Measurements from ENCODE around the gene ACTR1B.
A peak's percentile ranks its signal among the peaks of the same experiment; 100 is the strongest.
"Not testable (repeated sequence)": the region's sequence is repeated elsewhere in the genome, so short reads cannot be mapped to it uniquely, and the experiment has no call there.

ACTR1B gene

DNA sequence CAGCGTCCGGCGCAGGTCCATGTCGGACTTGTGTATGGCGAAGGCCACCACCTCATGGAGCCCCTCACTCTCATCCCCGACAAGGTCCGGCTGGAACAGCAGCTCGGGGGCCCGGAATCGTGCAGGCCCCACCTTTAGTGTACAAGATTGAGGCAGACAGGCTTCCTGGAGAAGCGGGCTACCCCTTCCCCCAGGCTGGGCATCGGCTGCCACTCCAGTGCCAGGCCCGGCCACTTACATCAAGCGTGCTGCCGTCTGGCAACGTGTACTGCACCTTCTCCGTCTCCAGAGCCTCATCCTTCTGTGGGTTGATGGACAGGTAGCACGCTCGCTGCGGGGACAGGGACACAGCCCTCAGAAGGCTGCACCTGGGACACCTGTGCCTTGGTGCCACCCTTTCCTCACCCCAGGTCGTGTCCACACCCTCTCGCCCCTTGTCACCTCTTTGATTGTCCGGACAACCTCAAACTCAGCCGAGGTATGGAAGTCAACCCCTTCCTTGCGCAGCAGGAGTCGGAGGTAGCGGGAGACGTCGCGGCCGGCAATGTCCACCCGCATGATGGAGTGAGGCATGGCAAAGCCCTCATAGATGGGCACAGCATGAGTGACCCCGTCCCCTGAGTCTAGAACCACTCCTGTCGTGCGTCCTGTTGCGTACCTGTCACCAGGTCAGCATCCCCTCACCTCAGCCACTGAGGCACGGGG is 5.7 kb downstream of the ACTR1B start:
- no peak for DNase-seq

DNA sequence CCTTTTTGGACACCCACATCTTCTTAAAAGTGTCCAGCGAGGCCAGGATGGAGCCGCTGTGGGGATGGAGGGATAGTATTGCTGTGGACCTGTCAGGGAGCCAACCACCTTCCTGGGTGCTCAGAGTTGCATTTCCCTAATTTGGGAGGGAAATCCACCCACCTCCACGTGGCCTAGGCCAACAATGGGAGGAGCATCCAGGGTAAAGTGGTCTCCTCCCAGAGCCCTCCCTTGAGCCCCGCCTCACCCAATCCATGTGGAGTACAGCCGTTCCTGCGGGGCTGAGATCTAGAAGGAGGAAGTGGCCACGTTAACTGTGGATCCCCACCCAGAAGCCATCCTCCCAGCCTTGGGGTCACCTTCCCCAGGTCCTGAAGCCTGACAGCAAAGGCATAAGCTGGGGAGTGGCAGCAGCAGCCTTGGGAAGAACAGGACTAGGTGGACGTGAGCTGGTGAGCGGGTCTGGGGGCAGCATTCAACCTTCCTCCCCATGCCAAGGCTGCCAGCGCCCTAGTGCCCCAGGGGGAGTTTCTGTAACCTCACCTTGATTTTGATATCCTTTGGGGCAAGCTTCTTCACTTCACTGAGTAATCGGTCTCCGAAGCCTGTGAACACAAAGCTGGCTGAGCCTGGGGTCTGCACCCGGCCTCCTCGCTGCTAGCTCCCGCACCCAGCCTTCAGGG is 6.8 kb downstream of the ACTR1B start:
- DNase-seq = no peak

DNA sequence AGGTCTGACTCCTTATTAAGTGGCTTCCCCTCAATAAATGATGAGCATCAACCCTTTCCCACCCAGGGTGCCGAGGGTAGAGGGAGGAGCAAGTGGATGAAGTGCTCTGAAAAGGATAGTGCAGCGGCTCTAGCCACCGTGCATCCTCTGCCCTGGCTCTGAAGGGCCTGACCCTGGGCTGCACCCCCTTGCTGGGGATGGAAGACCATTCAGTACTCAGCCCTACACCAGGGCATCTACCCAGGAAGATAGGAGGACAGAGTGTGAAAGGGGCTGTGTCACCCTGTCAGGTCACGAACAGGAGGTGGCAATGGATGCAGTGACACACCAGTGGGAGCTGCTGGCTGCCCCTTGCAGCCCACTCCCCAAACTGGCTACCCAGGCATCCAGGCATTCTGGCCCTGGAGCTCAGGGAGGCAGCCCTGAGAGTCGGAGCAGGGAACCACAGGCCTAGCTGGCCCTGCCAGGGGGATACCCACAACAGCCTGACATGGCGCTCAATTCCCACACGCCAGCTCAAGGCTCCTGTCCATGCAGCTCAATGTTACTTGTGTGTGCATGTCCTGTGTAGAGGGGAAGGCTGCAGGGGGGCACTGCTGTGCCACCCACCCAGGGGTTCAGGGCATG is 7.6 kb downstream of the ACTR1B start:
- no peak for DNase-seq

- DNase-seq = no peak
Measured at GRCh38 chr2:97654791-97655190, 9.1 kb downstream of the ACTR1B start.

GRCh38 chr2:97654309-97654708 is 9.5 kb downstream of the ACTR1B start:
- DNase-seq = no peak

DNA sequence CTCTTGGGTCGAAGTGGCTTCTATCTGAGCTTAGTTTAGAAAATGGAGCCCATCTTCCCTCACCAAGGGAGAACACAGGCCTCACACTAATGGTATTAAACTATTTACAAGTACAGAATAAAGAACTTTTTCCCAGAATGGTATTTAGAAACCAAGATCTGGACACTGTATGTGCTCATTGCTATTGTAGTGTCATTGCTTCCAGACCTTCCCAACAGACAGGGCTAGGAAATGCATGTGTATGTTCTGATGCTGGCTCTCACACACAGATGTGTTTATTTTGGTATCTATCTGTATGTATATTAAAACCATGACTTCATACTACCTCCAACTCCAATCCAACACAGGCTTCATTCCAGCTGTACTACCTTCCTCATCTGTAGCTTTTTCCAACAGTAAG is 10.0 kb downstream of the ACTR1B start:
- no peak for DNase-seq

- no peak for DNase-seq
Measured at GRCh38 chr2:97653473-97653872, 10.4 kb downstream of the ACTR1B start.

DNA sequence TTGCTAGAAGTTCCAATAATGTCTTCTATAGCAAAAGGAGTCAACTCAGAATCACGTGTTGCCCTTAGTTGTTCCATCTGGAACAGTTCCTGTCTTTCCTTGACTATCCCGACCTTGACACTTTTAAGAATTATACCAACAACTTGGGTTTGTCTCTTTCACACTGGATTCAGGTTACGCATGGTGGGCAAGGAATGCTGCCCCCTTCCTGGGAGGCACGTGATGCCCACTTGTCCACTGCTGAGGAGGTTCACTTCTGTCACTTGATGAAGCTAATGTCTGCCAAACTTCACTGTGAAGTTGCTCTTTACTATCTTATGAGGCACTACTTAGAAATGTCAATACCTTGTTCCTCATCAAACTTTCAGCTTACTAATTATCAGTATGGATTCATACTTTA is 12.7 kb downstream of the ACTR1B start:
- no peak for DNase-seq

GRCh38 chr2:97646977-97647376 is 16.9 kb downstream of the ACTR1B start:
- DNase-seq = no peak

DNA sequence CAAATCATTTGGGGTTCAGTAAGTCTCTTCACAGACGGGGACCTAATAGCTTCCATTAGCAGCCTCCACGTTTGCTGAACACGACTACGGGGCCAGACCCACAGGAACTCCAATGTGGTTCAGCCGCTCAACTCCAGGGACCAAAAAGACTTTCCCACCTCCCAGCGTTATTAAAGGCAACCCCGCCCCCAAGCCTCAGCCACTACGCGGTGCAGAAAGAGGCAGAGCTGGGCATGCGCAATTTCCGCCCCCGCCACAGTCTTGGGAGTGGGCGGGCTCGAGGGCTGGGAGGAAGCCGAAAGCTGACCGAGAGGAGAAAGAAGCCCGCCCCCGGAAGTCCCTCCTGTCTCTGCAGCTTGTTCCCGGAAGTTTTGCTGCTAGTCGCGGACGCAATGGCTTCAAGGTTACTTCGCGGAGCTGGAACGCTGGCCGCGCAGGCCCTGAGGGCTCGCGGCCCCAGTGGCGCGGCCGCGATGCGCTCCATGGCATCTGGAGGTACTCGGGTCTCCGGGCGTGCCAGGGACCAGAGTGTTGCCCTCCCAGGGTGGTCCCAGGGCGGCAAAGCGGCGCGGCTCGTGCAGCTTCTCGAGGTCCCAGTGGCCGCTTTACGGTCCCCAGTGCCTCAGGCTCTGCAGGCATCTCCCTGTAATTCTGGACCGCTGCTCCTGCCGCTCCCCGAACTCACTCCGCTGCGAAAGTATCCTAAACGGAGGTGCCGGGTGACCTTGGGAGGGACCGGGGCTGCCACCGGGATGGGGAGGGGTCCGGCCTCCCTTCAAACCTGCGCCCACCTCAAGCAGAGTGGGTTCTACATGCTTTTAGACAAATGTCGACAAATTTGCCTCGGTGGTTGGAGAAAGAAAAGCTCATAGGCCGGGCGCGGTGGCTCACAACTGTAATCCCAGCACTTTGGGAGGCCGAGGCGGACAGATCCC is 17.9 kb downstream of the ACTR1B start, which contains the start of gene COX5B:
COX5B (plus strand) TSS at position 368 of the 935 bp plus-strand sequence; CDS start at position 393, 25 bp downstream.
- DNase-seq = peak; percentile 99

DNA sequence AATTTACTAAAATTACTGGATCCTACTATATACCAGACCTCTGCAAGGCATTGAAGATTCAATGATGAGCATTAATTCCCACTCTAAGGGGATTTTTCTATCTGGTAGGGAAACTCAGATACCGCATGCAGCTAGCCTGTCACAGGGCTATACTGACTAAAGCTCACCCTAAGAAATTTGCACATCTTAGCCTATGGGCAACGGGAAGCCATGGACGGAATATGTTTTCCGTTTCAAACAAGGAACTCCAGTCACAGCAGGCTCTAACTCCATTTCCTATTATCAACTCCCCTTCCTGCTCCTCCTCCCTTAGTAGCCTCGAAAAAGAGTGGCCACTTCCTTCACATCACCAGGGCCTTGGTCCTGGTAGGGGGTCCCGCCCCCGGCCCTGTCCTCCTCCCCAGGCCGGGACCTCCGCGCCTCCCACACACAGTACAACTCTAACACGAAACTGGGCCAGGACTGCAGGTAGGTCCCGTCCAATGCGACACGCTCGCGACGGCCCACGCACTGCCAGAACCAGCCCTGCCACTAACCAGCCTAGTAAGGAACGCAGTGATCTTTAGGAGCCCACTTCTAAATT is 18.6 kb downstream of the ACTR1B start:
- no peak for DNase-seq

- no peak for DNase-seq
Measured at GRCh38 chr2:97644023-97644717, 19.7 kb downstream of the ACTR1B start.

- DNase-seq = not testable (repeated sequence)
Measured at GRCh38 chr2:97626049-97626430, 37.8 kb downstream of the ACTR1B start.

DNA sequence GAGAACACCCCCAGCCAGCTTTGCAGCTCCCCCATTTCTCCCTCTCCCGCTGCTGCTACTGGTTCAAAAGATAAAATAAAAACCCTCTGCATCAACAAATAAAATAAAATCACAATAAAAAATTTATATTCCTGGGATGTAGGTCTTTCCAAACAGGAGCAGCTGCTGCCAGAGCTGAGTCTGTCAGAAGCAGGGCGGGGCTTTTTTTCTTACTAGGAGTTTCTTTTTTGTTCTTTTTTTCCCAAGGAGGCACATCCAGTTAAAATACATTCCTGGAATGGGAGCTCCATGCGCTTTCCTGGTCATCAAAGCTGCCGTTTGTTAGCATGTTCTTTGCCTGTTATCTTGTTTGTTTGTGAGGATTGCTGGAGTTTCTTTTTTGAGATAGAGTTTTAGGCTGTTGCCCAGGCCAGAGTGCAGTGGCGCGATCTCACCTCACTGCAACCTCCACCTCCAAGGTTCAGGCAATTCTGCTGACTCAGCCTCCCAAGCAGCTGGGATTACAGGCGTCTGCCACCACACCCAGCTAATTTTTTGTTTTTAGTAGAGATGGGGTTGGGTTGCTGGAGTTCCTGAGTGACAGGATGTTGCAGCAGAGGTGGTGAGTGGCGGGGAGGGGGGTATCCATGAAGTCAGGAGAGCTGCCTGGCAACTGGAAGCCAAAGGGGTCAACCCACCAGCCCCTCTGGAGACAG is 38.3 kb downstream of the ACTR1B start:
- DNase-seq = not testable (repeated sequence)

DNA sequence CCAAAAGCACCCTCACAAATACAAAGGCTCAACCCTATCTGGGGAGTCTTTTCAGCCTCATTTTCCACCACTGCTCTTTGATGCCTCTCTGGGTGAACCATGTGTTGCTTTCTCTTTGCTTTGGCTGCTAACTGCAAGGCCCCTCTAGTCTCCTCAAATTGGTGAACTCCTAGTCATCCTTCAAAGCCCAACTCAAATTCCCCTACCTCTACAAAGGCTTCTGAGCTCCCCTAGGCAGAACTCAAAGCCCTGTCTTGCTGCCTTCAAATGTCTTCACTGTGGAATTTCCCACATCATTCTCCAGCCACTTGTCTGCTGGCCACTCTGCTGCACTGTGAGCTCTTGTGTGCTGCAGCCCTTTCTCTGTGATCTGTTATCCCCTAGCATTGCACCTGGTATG is 40.9 kb downstream of the ACTR1B start:
- not testable (repeated sequence) for DNase-seq

DNA sequence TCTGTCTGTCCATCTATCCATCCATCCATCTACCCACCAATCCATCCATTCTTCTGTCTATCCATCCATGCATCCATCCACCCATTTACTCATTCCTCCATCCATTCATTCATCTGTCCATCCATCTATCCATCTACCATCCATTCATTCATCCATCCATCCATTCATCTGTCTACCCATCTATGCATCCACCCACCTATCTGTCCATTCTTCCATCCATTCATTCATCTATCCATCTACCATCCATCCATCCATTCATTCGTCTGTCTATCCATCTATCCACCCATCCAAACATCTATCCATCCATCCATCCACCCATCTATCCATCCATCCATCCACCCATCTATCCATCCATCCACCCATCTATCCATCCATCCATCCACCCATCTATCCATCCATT is 43.4 kb downstream of the ACTR1B start:
- not testable (repeated sequence) for DNase-seq

DNA sequence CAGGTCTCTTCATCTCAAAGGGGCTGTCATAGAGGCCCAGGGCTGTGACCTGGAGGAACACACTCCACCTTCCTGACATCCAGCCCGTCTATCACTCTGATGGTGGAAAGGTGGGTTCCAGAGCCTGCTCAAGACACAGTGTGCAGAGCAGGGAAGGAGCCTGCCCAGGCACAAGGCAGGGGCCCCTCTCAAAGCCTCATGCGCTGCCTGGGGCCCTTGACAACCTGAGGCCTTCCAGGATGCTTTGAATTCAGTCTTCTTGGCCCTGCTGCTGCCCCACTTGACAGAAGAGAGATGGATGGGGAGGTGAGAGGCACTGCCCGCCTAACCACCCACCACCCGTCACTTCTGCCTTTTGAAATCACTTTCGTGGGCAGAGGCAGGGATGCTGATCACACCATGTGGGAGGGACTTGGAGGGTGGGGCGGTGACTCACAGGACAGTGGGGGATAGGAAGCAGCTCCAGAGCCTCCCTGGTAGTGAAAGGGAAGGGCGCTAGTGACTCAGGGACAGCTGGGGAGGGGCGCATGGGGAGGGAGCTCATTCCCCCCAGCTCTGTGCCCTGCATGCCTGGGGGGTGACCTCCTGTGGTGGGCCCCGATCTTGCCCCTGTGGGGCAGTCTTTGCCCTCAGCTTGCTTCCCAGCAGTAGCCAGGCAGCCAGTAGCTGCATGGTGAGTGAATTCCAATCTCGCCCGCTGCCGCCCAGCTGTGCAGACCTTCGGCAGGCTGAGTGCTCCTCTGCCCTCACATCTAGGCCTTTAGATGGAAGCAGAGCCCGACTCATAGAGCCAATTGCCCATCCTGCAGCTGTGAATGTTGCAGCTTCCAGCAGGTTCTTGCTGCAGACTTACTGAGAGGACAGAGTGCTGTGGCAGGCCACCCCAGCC is 44.7 kb downstream of the ACTR1B start:
- DNase-seq = not testable (repeated sequence)

GRCh38 chr2:97617911-97618310 is 45.9 kb downstream of the ACTR1B start:
- no peak for DNase-seq

DNA sequence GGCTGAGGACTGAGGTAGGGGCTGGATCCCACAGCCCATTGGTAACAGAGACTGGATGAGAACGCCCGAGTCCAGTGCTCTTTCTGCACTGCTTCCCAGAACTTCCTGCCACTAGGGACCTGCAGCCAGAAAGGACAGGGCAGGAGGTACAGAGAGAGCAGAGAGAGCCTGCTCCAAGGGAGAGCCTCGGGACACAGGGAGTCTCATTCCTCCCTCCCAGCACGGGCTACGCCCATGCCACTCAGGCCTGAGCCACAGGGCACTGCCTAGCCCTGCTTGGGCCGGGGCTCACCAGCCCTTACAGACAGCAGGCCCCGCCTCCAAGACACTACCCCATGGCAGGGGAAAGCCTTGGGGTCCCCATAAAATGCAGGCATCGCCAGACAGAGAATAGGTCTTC is 48.1 kb downstream of the ACTR1B start:
- DNase-seq = not testable (repeated sequence)

DNA sequence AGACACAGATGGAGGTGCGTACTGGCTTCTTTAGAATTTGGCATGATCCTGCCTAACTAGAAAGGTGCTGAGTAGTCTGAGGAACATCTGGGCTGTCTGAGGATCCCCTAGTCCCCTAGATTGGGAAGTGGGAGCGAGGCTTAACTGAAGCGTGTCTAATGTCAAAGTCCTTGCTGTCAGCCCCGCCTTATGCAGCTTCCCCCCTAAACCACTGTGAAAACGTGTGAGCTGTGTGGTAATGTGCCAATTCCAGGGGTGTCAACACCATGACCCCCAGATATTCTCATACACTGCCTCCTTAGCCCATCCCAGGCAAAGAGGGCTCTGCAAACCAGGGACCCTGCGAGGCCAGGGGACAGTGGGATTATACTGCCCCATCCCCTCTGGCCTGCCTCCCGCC is 51.9 kb downstream of the ACTR1B start:
- not testable (repeated sequence) for DNase-seq

Measured in activated naive CD4-positive, alpha-beta T cell treated with anti-CD3 and anti-CD28 coated beads, Interleukin-2, amount 50 U/mL, for 16 hours (primary cell).